Kasumi-1 (cell line): ENCODE data around the gene KREMEN1.

ENCODE experiments used
- DNase-seq, 2 experiments: peaks; one replicate each; lab custom pipeline; 2025; lab: John Stamatoyannopoulos, UW

The KREMEN1 gene

DNA sequence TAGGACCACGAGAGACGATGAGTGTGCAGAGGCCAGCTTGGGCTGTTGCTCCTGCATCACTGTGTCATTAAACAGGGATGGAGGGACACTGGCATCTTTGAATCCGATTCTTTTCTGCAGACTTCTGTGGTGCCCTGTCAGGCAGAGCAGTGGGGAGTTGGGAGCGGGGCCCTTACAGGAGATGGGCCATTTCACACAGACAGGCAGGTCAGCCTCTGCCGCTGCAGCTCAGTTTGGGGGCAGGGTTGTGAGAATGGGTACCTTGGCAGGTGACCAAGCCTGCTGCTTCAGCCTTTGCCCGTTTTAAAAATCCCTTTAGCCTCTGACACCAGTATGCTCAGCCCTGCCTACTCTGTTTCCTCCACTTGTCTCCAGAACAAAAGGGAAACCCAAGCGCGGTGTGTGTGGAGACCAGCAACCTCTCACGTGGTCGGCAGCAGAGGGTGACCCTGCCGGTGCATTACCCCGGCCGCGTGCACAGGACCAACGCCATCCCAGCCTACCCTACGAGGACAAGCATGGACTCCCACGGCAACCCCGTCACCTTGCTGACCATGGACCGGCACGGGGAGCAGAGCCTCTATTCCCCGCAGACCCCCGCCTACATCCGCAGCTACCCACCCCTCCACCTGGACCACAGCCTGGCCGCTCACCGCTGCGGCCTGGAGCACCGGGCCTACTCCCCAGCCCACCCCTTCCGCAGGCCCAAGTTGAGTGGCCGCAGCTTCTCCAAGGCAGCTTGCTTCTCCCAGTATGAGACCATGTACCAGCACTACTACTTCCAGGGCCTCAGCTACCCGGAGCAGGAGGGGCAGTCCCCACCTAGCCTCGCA lies 23.8 kb upstream of the KREMEN1 start:
- no peak for DNase-seq

DNA sequence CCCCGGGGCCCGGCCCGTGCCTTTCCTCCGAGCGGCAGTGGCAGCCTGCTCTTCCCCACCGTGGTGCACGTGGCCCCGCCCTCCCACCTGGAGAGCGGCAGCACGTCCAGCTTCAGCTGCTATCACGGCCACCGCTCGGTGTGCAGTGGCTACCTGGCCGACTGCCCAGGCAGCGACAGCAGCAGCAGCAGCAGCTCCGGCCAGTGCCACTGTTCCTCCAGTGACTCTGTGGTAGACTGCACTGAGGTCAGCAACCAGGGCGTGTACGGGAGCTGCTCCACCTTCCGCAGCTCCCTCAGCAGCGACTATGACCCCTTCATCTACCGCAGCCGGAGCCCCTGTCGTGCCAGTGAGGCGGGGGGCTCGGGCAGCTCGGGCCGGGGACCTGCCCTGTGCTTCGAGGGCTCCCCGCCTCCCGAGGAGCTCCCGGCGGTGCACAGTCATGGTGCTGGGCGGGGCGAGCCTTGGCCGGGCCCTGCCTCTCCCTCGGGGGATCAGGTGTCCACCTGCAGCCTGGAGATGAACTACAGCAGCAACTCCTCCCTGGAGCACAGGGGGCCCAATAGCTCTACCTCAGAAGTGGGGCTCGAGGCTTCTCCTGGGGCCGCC lies 23.1 kb upstream of the KREMEN1 start:
- DNase-seq = no peak

DNA sequence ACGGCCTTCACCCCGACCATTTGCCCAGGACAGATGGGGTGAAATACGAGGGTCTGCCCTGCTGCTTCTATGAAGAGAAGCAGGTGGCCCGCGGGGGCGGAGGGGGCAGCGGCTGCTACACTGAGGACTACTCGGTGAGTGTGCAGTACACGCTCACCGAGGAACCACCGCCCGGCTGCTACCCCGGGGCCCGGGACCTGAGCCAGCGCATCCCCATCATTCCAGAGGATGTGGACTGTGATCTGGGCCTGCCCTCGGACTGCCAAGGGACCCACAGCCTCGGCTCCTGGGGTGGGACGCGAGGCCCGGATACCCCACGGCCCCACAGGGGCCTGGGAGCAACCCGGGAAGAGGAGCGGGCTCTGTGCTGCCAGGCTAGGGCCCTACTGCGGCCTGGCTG lies 22.4 kb upstream of the KREMEN1 start:
- no peak for DNase-seq

DNA sequence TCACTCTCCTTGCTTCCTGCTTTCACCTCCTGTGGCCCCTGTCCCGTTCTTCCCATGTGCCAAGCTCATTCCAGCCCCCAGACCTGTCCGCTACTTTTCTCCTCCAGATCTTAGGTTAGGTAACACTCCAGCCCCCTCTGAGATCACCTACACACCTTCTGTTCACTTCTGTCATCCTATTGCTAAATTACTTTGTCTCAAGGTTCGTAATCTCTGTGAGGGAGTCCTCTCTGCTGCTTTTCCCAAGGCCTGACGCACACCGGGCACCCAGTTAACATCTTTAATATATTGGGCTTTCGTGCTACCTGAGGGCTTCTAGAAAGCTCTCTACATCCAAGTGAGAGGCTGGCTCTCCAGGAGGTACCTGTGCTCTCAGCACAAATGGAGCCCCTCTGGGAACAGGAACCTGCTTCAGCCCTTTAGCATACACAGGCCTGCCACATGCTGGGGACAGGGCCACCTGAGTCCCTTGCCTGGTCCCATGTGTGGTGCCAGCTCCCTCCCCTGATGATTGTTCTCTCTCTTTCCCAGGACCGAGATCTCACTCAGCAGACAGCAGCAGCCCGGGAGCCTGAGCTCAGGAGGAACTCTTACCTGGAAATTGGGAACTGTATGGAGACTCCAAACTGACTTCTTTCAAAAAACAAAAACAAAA lies 19.7 kb upstream of the KREMEN1 start:
- DNase-seq = no peak

DNA sequence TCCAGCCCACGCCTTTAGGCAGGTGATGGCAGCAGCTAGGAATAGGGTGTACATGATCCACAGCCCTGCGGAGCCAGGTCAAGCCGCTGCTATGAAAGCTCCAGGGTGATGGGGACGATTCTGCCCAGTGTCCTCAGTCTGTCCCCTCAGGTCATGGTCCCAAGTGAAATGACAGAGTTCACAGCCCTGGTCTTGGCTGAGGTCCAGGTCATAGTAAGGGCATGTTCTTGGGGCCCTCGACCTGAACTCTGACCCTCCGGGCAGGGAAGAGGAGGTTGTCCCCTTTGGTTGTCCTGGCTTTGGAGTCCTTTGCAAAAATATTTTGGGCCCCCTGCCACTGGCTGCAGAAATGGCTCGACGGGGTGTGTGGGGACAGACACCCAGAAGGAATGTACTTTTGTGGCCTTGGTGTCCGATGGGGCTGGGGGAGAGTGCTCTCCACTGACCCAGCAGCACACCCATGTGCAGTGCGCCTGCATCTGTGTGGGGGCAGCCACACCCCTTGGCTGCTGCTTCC lies 18.5 kb upstream of the KREMEN1 start:
- no peak for DNase-seq

DNA sequence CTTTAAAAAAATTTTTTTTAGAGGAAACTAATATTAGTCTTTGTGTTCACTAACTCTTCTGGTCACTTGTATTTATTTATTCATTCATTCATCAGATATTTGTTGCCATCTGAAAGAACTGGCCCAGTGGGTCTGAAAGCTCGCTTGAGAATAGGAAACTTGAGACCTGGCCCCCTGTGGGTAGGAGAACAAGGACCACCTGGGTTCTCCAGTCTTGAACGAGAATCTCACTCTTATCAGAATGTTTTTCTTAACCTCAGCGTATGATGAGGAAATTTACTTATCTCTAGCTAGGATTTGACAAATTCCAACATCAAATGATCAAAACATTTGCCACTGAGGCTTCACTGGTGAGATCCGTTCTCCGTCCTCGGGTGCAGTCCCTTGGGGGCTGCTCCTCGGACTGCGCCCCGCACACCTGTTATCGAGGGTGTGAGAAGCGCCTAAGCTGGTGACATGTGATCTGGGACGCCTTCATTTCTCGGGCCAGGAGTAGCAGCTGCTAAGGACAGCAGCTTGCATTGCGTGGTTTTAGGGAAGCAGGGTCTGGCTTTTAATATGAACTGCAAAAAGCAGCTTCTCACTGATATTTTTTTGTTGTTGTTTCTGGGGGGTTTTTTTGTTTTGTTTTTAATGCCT lies 17.5 kb upstream of the KREMEN1 start:
- no peak for DNase-seq

DNA sequence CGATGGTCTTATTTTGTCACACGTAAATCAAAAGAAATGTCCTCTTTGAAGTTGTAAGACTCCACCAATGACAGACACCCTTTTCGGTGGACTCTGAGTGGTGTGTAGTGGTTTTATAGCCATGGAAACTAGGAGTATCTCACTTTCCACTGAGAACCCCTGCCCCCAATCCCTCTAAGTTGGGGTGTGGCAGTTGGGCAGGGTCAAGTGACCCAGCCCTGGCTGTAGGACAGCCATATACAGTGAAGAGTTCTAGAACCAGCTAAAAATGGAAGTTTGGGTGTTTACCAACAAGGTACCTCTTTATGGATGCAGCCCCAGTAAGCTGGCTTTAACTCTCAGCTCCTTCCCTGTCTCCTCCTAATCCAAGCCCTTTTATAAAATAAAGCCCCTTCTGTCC lies 16.4 kb upstream of the KREMEN1 start:
- DNase-seq = no peak

DNA sequence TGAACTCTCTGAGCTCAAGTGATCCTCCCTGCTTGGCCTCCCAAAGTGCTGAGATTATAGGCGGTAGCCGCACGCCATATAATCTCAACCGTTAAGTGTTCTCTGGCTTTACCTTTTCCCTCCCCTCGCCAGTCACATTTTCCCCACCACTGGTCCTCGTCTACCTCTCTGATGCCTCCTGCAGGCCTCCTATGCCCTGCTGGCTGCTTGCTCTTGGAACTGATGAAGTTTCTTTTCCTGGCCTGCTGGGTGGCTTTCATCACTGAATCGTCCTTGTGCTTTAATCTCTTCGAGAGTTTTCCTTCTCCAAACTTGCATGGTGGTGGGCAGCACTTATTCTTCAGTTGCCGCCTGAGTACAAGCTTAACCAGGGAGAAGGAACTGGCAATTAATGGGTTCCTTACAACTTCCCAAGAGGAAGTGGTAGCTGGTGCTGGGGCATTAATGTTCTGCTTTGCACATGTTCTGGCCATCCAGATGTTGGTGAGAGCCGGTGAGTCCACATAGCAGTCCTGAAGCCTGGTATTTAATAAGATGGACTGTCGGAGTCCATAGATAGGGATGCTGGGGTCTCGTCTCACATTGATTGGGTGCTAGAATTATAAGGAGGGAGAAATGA lies 12.5 kb upstream of the KREMEN1 start:
- peak; percentile 33 to 36 for DNase-seq

DNA sequence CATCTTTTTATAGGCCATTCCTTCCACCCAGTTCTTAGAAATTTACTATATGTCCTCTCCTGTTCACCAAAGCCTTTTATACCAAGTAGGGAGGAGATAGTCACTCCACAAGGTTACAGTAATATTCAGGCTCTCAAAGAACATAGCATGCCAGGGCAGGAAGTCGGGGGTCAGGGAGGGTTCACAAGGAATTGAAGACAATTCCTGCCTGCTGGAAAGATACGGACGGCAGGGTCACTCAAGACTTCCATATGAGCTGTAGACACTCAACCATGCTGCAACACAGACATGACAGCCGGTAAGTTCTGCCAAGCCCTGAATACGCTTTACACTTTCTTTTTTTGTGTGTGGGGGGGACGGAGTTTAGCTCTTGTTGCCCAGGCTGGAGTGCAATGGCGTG lies 11.9 kb upstream of the KREMEN1 start:
- DNase-seq = no peak

DNA sequence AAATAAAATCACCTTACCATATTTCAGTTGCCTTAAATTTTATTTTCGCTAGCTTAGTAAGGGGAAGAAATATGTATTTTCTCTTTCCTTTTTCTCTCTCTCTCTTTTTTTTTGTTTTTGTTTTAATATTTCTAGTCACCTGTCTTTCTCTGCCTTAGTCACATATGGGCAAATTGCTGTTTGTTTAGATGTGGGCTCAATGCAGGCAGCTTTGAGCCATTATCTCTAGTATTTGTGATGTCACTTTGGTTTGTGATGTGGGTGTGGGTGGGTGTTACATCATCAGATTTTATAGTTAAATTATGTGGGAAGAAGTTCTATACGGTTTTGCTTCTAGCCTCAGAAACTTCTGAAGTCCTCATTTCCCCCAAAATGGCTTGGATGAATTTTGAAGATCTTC lies 11.1 kb upstream of the KREMEN1 start, which contains the start of gene C22orf31:
C22orf31 (minus strand) TSS at position 59 of the 400 bp plus-strand sequence; CDS start at position 20, 39 bp downstream.
- no peak for DNase-seq

DNA sequence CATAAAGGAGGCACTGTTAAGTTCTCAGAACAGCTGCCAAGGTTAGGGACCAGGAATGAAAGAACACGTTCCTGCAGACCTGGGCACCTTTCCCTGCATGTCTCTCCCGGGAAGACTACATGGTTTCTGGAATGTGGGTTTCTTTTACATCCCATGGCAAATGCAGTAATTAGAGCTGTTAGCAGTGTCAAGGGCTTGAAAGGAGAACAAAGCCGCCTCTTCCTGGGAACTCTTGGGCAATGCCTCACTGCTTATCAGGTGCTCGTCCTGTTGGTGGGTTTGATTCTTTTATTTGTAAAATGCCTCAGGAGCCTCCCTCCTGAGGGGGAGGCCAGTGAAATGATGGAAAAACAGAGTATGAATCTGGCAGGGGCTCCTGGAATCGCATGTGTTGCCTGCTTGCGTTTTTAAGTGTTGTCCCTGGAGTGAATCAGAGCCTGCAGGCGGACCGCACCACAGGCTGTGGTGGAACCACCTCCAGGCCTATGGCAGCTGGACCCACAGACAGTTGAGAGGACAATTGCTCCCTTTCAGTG lies 10.5 kb upstream of the KREMEN1 start:
- DNase-seq = no peak

DNA sequence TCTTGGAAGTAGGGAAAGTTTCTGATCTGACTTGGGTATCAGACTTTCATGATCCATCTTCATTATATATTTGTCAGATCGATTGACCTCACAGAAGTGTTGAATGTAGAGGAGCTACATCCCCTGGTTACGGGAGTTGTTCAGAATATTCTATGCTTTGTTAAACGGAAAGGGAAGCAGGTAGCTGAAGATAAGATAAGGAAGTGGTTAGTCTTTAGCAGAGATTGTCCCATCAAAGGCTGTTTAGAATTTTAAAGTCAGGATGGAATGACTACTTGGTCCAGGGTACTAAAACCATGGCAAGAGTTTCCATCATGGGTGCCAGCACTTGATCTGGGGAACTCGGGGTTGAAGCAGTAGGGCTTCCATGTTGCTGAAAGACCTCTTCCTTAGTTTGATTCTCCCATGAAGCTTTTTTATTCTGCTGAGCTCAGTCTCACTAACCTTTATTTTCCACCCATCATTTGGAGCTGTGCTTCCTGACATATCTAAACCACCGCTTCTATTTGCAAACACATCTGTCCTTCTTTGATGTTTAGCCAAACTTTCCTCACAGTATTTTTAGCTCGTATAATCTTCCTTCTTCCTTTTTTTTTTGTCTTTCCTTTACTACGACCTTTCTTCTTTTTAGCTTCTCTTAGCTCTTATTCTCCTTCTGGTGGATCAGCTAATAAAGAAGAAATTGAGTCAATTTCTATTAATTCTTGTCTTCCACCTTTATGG lies 7.2 kb upstream of the KREMEN1 start:
- DNase-seq = no peak

DNA sequence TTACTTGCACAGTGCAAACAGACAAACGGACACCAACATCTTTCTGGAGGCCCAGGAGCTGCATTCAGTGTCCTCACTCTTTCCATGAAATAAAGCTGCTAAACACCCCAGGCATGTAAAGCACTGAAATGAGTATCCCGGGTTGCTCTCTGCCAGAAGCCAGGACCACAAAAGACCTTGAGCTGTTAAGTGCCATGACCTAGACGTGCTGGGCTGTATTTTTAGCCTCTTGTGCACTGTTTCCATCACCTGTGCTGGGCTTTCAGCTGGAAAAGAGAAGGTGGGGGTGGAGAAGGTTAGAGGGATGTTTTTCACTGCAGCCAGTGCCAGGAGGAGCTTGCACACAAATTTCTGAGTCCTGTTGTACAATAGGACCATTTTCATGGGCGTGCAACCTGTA lies 3.4 kb upstream of the KREMEN1 start:
- DNase-seq = no peak

DNA sequence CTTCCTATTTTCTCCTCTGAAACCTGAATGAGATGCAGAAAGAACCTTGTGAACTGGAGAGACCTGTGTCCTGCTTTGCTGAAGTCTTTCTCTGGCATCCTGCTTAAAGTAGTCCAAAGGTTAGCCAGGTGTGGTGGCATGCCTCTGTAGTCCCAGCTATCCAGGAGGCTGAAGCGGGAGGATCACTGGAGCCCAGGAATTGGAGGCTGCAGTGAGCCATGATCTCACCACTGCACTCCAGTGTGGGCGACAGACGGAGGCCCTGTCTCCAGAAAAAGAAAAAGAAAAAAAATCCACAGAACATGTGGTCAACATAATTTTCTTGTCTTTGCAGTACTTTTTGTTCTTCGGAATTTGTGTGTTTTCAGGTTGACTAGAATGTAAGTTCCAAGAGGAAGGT lies 2.3 kb upstream of the KREMEN1 start:
- no peak for DNase-seq

DNA sequence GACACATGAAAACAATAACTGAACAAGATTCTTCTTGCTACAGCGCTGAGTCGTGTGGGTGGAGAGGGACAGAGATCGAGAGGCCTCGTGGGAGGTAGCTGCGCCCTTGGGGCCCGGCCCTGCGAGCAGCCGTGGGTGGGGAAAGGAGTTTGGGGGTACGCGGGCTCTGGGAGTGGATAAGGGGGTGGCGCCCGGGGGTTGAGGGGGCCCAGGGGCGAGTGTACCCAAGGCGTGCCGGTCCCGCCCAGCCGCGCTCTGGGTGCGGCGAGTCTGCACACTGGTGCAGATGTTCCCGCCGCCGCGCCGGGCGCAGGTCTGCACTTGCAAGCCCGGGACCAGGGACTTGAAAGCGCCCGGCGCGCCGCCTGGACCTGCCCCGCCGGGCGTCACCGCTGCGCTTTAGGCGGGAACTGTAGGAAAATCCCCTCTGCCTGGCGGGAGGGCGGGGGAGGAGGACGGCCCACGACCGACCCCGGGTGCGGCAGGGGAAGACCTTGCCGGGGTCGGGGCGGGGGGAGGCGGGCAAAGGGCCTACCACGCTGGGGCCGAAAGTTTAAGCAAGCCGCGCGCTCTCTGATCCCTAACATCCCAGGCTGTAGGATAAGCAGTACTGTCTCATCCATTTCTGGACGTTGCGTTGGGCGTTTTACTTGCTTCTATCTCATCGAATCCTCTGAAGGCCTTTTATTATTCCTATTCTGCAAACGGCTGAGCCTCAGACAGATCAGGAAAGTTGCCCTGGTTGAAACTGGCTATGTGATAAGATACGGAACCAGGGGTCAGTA lies 1.4 kb upstream of the KREMEN1 start:
- peak in 1 of 2 experiments; percentile 20 for DNase-seq

DNA sequence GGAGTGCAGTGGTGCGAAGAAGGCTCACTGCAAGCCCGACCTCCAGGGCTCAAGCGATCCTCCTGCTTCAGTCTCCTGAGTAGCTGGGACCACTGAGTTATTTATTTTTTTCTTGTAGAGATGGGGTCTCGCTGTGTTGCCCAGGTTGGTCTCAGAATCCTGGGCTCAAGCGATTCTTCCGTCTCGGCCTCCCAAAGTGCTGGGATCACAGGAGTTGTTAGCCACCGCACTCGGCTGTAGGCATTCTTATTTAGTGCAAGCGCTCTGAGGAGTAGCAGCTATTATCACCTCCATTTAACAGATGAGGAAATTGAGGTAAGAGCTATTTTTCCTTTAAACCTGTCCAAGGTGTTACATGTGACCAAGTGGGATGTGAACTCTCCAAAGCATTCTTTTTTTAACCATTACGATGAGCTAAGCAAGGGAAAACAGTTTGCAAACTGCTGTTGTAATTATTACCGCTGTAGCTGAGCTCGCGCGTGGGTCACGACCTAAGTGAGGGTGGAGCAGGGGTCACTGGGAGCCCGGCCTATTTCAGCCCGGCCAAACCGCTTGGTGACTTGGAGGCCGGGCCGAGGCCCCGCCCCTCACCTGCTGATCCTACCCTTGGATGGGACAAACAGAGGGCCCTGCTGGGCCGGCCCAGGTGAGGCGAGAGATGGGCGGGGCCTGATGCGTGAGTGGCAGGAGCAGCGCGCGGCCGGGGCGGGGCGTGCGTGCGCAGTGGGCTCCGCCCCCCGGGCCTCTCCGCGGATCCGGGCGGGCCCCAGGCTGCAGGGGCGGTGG lies 449 bp upstream of the KREMEN1 start:
- DNase-seq = peak; percentile 36 to 55

DNA sequence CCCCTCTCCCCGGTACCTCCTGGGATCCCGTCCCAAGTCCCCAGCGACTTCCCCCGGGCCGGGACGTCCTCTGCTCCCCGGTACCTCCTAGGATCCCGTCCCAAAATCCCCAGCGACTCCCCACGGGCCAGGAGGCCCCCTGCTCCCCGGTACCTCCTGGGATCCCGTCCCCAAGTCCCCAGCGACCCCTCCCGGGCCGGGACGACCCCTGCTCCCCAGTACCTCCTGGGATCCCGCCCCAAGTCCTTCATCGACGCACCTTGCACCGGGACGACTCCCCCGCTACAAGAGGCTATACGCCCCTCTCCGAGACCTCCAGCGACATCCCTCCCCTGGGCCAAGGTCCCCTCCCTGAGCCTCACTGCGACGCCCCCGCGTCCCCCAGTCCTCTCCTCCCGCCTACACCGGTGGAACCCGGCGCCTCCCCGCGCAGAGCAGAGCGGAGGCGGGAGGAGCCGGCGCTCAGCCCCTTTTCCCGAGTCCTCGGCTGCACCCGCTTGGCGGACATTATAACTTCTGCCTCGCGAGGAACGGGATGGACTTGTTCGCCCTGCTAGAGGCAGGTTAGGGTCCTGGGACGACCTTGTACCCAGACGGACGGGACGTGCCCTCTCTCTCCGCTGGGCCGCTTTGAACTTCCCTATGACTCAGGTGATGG lies 912 bp downstream of the KREMEN1 start:
- no peak for DNase-seq

DNA sequence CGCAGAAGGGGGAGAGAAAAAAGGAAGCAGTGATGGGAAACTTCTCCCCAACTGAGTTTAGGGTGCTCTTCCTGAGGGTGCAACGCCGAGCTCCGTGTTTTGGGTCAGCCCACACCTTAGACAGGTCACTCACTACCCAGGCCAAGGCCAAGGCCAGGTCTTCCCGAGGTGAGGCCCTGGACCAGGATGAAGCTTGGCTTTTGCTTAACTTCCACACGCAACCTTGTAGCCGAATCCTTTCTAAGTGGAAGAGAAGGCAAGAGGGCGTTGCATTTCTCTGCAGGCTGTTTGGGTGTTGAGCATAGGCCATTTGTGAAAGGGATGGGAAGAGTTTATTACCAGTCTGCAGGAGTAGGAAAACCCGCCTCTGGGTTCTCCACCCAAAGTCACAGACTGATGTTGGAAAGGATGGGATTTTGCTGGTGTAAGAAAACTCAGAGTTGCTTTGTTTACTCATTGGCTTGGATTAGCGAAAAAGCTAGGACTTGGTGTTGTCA lies 1.5 kb downstream of the KREMEN1 start:
- DNase-seq = no peak
